Tibial artery (tissue), 4 donors: ENCODE results near the gene LINC00632.

Experiments
- DNase-seq, 2 donors: peaks; one replicate each; pipeline ENCODE4 v3.0.0-alpha.2; 2019
- H3K27ac ChIP-seq, 2 donors: fragments of 200-600 bp; sonication (generic) in 1 of 2; 1 replicate in 1 of 2; 2 replicates in 1 of 2; pipeline ENCODE4 v1.5.1; 2018 to 2019; ENCODE audit warnings: mild to moderate bottlenecking in 1 of 2
- H3K27me3 ChIP-seq, 2 donors: fragments of 200-600 bp; sonication (generic) in 1 of 2; one replicate each; pipeline versions ENCODE4 v1.5.1 to v1.6.0; 2016 to 2019
- H3K36me3 ChIP-seq, 3 donors: fragments of 200-600 bp; sonication (generic) in 2 of 3; one replicate each; pipeline ENCODE4 v1.5.1; 2016 to 2019; ENCODE audit warnings: mild to moderate bottlenecking in 2 of 3
- H3K4me1 ChIP-seq, 4 donors: fragments of 200-600 bp; sonication (generic) in 2 of 4; 1 replicate in 3 of 4; 2 replicates in 1 of 4; pipeline ENCODE4 v1.5.1; 2016 to 2019
- H3K4me3 ChIP-seq, 2 donors: fragments of 200-600 bp; sonication (generic) in 1 of 2; 1 replicate in 1 of 2; 2 replicates in 1 of 2; pipeline ENCODE4 v1.5.1; 2018 to 2019; ENCODE audit warnings: mild to moderate bottlenecking in 2 of 2
- H3K9me3 ChIP-seq, 3 donors: fragments of 200-600 bp; sonication (generic) in 1 of 3; one replicate each; pipeline ENCODE4 v1.5.1; 2016 to 2019
- intact Hi-C: fragments of 100-400 bp; cut with DNase I; formaldehyde crosslinking; loops from one replicate; pipeline ENCODE4 v1.15.0; 2023; ENCODE audit warnings: low total_unique reads
- TF ChIP-seq, protein P1 (sequence below), 2 experiments: fragments of 200-600 bp in 1 of 2; fragments of 450-650 bp in 1 of 2; IDR thresholded peaks; one replicate each; pipeline ENCODE4 v1.5.1; 2017 to 2019; ENCODE audit warnings: antibody characterized with exemption in 2 of 2, mild to moderate bottlenecking in 1 of 2, moderate library complexity in 1 of 2

LINC00632 gene

DNA sequence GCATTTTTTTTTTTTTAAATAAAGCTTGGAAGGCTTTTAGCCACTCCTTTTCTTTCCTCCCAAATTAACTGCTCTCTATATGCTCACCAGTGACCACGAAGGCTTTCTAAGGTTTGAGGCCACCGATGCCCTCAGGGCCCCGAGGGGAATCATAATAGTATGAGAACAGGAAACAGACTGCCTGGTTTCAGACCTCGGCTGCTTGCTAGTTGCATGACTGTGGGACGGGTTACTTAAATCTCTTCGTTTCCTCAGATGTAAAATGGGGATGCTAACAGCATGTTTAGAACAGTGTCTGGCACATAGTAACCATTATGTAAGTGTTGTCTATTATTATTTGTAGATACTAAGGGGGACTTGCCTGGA, 3.6 kb downstream of the LINC00632 start:
- TF ChIP-seq, protein P1, sequence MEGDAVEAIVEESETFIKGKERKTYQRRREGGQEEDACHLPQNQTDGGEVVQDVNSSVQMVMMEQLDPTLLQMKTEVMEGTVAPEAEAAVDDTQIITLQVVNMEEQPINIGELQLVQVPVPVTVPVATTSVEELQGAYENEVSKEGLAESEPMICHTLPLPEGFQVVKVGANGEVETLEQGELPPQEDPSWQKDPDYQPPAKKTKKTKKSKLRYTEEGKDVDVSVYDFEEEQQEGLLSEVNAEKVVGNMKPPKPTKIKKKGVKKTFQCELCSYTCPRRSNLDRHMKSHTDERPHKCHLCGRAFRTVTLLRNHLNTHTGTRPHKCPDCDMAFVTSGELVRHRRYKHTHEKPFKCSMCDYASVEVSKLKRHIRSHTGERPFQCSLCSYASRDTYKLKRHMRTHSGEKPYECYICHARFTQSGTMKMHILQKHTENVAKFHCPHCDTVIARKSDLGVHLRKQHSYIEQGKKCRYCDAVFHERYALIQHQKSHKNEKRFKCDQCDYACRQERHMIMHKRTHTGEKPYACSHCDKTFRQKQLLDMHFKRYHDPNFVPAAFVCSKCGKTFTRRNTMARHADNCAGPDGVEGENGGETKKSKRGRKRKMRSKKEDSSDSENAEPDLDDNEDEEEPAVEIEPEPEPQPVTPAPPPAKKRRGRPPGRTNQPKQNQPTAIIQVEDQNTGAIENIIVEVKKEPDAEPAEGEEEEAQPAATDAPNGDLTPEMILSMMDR (IDR thresholded peaks at IDR 0.05): no peak
- Histone ChIP-seq H3K27ac (peak overlapping the region; percentile 59 to 66), H3K9me3 (no peaks in the 10 kb centered on the region), H3K4me1 (no peaks in the 10 kb centered on the region), H3K36me3 (no peaks in the 10 kb centered on the region), H3K27me3 (no peaks in the 10 kb centered on the region), H3K4me3 (peak overlapping the region; percentile 43 to 48)
- no peak for DNase-seq
- intact Hi-C loops: no loop called here

DNA sequence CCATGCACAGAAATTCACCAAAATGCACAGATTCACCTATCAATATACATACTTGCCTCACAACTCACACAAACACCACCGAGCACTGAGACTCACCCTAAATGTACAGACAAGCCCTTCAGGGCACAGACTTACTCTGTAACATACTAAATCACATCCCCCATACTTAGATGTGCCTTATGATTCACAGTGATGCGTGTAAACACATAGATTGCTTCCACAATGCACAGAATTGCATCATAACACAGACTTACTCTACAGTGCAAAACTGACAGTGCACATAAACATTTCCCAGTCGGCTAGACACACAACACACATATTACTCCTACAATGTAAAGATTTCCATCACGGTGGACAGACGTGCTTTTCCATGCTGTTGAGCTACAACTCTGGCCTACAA, 6.2 kb downstream of the LINC00632 start:
- intact Hi-C loops: no loop called here
- TF ChIP-seq, protein P1 (IDR thresholded peaks at IDR 0.05): no peak

DNA sequence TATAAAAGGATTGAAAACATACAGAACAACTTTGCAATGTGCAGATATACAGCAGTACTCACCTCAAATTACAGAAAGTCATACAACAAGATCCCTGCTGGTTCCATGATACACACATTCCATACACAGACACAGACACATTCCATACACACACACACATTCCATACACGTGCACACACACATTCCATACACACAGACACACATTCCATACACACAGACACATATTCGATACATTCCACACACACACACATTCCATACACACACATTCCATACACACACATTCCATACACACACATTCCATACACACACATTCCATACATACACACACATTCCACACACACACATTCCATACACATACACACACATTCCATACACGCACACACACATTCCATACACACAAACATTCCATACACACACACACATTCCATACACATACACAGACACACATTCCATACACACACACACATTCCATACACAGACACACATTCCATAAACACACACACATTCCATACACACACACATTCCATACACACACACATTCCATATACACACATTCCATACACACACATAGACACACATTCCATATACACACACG, 13.7 kb downstream of the LINC00632 start:
- no peaks in the 10 kb centered on the region for H3K4me1 ChIP-seq
- TF ChIP-seq, protein P1 (IDR thresholded peaks at IDR 0.05): no peak
- intact Hi-C loops: no loop called here
- H3K4me3 ChIP-seq: no peak overlapping the region
- no peak for DNase-seq
- no peaks in the 10 kb centered on the region for H3K27me3 ChIP-seq
- H3K36me3 ChIP-seq: no peaks in the 10 kb centered on the region
- H3K27ac ChIP-seq: no peak overlapping the region
- no peaks in the 10 kb centered on the region for H3K9me3 ChIP-seq

More for the DNA sequence above, 6.2 kb downstream of the LINC00632 start:
- DNase-seq: no peak
- Histone ChIP-seq H3K36me3 (no peaks in the 10 kb centered on the region), H3K27ac (no peak overlapping the region), H3K9me3 (no peaks in the 10 kb centered on the region), H3K27me3 (no peaks in the 10 kb centered on the region), H3K4me3 (no peak overlapping the region), H3K4me1 (no peaks in the 10 kb centered on the region)

GRCh38 chrX:140724309-140724708, 14.8 kb downstream of the LINC00632 start:
- Histone ChIP-seq H3K36me3 (no peaks in the 10 kb centered on the region), H3K4me3 (no peak overlapping the region), H3K9me3 (no peaks in the 10 kb centered on the region), H3K27me3 (no peaks in the 10 kb centered on the region), H3K27ac (no peak overlapping the region), H3K4me1 (no peaks in the 10 kb centered on the region)
- intact Hi-C loops: no loop called here
- no peak for DNase-seq
- TF ChIP-seq, protein P1 (IDR thresholded peaks at IDR 0.05): no peak

- Histone ChIP-seq H3K36me3 (no peaks in the 10 kb centered on the region), H3K27ac (no peak overlapping the region), H3K9me3 (no peaks in the 10 kb centered on the region), H3K4me3 (no peak overlapping the region), H3K27me3 (no peaks in the 10 kb centered on the region), H3K4me1 (no peaks in the 10 kb centered on the region)
- no peak for DNase-seq
- TF ChIP-seq, protein P1 (IDR thresholded peaks at IDR 0.05): no peak
- intact Hi-C loops: no loop called here
Measured at GRCh38 chrX:140724736-140725135, 15.2 kb downstream of the LINC00632 start.

DNA sequence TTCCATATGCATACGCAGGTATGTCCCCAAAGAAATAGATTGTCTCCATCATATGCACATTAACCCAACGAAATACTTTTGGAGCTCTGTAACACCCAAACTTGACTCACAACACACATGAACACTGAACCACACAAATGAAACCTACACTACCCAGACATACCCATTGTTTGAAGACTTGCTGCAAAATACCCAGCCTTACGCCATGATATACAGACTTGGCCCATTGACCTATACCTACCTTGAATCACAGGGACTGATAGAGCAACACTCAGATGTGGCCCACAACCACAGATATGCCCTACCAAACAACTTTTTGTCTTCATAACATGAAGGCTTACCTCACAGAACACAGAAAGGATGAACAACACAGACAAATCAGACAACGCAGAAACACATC, 15.9 kb downstream of the LINC00632 start:
- Histone ChIP-seq H3K27me3 (no peaks in the 10 kb centered on the region), H3K4me3 (no peak overlapping the region), H3K4me1 (no peaks in the 10 kb centered on the region), H3K36me3 (no peaks in the 10 kb centered on the region), H3K9me3 (no peaks in the 10 kb centered on the region), H3K27ac (no peak overlapping the region)
- intact Hi-C loops: no loop called here
- DNase-seq: no peak
- TF ChIP-seq, protein P1 (IDR thresholded peaks at IDR 0.05): no peak
